Motor neuron (in vitro differentiated cells): ENCODE measurements around the gene AAMP. TPM values are rescaled to one million over a fixed set of nuclear protein-coding genes. Genes with fewer than 3 reads are reported as not detected.
A peak's percentile ranks its signal among the peaks of the same experiment; 100 is the strongest.
"Not testable (repeated sequence)": the region's sequence is repeated elsewhere in the genome, so short reads cannot be mapped to it uniquely, and the experiment has no call there.

Source experiments
- ATAC-seq, 8 experiments: fragments of 200-7000 bp; cut with Tn5 transposase; replicated peaks in 6 of 8; 2 replicates each; pipeline ENCODE4 v1.8.0; 2021; ENCODE audit warnings: mild to moderate bottlenecking in 8 of 8, moderate library complexity in 8 of 8
- H3K27ac ChIP-seq, 2 donors: fragments of 250-450 bp; sonication (Bioruptor Pico); 2 replicates each; pipeline ENCODE4 v1.9.0; 2021; ENCODE audit warnings: antibody characterized with exemption in 2 of 2, mild to moderate bottlenecking in 2 of 2, moderate library complexity in 1 of 2
- H3K4me1 ChIP-seq, 2 donors: fragments of 250-450 bp; sonication (Bioruptor Pico); replicated peaks in 1 of 2; 2 replicates each; pipeline ENCODE4 v1.6.1; 2021; ENCODE audit warnings: antibody characterized with exemption in 2 of 2, mild to moderate bottlenecking in 2 of 2, moderate library complexity in 1 of 2
- H3K4me3 ChIP-seq, 5 donors: fragments of 250-450 bp; sonication (Bioruptor Pico); 2 replicates each; pipeline ENCODE4 v1.9.0; 2021; ENCODE audit warnings: antibody characterized with exemption in 5 of 5, mild to moderate bottlenecking in 5 of 5, moderate library complexity in 4 of 5
- WGBS, 10 experiments: fragments of 450-650 bp; shearing (Covaris generic); methylation state at CpG; one replicate each; pipeline ENCODE4 v1.0.0; 2022; 5-methylcytosine and 5-hydroxymethylcytosine counted together
- in situ Hi-C, 9 experiments: fragments of 400-800 bp; cut with MboI; loops; one replicate each; pipeline ENCODE4 v1.15.0; 2021; ENCODE audit warnings: low sequenced_read_pairs in 9 of 9, low pct_unique_long_range_greater_than_20kb in 2 of 9; ENCODE audit not compliant: unreplicated experiment in 9 of 9
- total RNA-seq, 8 experiments: library from RNA; unstranded; fragments of 300-600 nt; gene quantifications; 2 replicates each; pipeline versions ENCODE4 v1.2.3 to v1.2.4, GENCODE V29; 2022

Gene AAMP
- total RNA-seq: 100 to 1,000 TPM in 2 of 8 experiments, 10 to 100 TPM in 6; 61.0 to 179 (median 82.2) TPM

GRCh38 chr2:218269900-218270720 lies at the start of gene AAMP, which contains the start of gene PNKD:
TSS of gene AAMP (minus strand) at chr2:218270137. CDS start at chr2:218270086, 51 bp downstream.
TSS of gene PNKD (plus strand) at chr2:218270519. CDS start at chr2:218270536, 17 bp downstream.
- 0% methylated on average over 2 to 15 of the region's 64 CpGs; no CpG with 5 or more reads in 7 of the 10 experiments for WGBS, 10 experiments
- peak; percentile 65 to 95 (median 93) for ATAC-seq
- in situ Hi-C loops: no loop called here
- H3K4me3 ChIP-seq: peak within 1 kb of the TSS; percentile 57 to 89 (median 67)
- H3K27ac ChIP-seq: peak within 1 kb of the TSS; percentile 38 to 75
- peaks cover 10 to 12% of the 10 kb centered on the region in 2 donors for H3K4me1 ChIP-seq

- in situ Hi-C loops: no loop called here
- ATAC-seq: no peak
- Histone ChIP-seq H3K4me1 (peaks cover 0 to 2% of the 10 kb centered on the region in 2 donors), H3K27ac (no peak overlapping the region), H3K4me3 (no peak overlapping the region)
- WGBS, 10 experiments: 60 to 100% (median 80%) methylated on average over 1 to 3 of the region's 7 CpGs; no CpG with 5 or more reads in 7 of the 10 experiments
Measured at GRCh38 chr2:218318241-218318640, 48.3 kb upstream of the AAMP start.

- 17 to 100% (median 93%) methylated on average over 1 to 4 of the region's 4 CpGs; no CpG with 5 or more reads in 5 of the 10 experiments for WGBS, 10 experiments
- no peak overlapping the region for H3K4me3 ChIP-seq
- no peak for ATAC-seq
- peaks cover 0 to 2% of the 10 kb centered on the region in 2 donors for H3K4me1 ChIP-seq
- no peak overlapping the region for H3K27ac ChIP-seq
- in situ Hi-C loops: no loop called here
Measured at GRCh38 chr2:218317835-218318234, 47.9 kb upstream of the AAMP start.

- WGBS, 10 experiments: 0 to 100% (median 77%) methylated on average over 1 of the region's 1 CpG; no CpG with 5 or more reads in 4 of the 10 experiments
- ATAC-seq: no peak
- in situ Hi-C loops: no loop called here
- H3K4me3 ChIP-seq: no peak overlapping the region
- no peaks in the 10 kb centered on the region for H3K4me1 ChIP-seq
- H3K27ac ChIP-seq: no peak overlapping the region
Measured at GRCh38 chr2:218317303-218317630, 47.3 kb upstream of the AAMP start.

GRCh38 chr2:218315397-218315796 lies 45.5 kb upstream of the AAMP start:
- Histone ChIP-seq H3K27ac (no peak overlapping the region), H3K4me1 (peaks cover 0 to 10% of the 10 kb centered on the region in 2 donors), H3K4me3 (no peak overlapping the region)
- no peak for ATAC-seq
- 30 to 100% (median 77%) methylated on average over 2 to 8 of the region's 8 CpGs for WGBS, 10 experiments
- in situ Hi-C loops: no loop called here

- H3K4me3 ChIP-seq, H3K27ac ChIP-seq, in situ Hi-C loops, ATAC-seq, H3K4me1 ChIP-seq: not testable (repeated sequence)
- 70 to 100% (median 90%) methylated on average over 2 to 4 of the region's 4 CpGs; no CpG with 5 or more reads in 1 of the 10 experiments for WGBS, 10 experiments
Measured at GRCh38 chr2:218314764-218315163, 44.8 kb upstream of the AAMP start.

GRCh38 chr2:218313356-218313755 lies 43.4 kb upstream of the AAMP start:
- whole genome bisulfite sequencing, 10 experiments: 0 to 100% (median 93%) methylated on average over 1 of the region's 1 CpG; no CpG with 5 or more reads in 2 of the 10 experiments
- ATAC-seq: peak in 1 of 8 experiments; percentile 49
- Histone ChIP-seq H3K27ac (no peak overlapping the region), H3K4me1 (peaks cover 0 to 10% of the 10 kb centered on the region in 2 donors), H3K4me3 (no peak overlapping the region)
- in situ Hi-C loops: no loop called here

GRCh38 chr2:218312267-218312756 lies 42.4 kb upstream of the AAMP start:
- peak in 3 of 8 experiments; percentile 72 to 87 (median 85) for ATAC-seq
- in situ Hi-C loops: no loop called here
- 0 to 83% (median 54%) methylated on average over 1 to 2 of the region's 2 CpGs; no CpG with 5 or more reads in 2 of the 10 experiments for WGBS, 10 experiments

GRCh38 chr2:218311541-218312266 lies 41.8 kb upstream of the AAMP start:
- peak in 3 of 8 experiments; percentile 10 to 24 (median 21) for ATAC-seq
- 20 to 83% (median 48%) methylated on average over 1 to 6 of the region's 11 CpGs; no CpG with 5 or more reads in 4 of the 10 experiments for WGBS, 10 experiments
- peaks cover 0 to 14% of the 10 kb centered on the region in 2 donors for H3K4me1 ChIP-seq
- in situ Hi-C loops, H3K4me3 ChIP-seq, H3K27ac ChIP-seq: not testable (repeated sequence)

More at GRCh38 chr2:218312267-218312756, 42.4 kb upstream of the AAMP start:
- no peak overlapping the region for H3K27ac ChIP-seq
- H3K4me1 ChIP-seq: peaks cover 0 to 14% of the 10 kb centered on the region in 2 donors
- H3K4me3 ChIP-seq: no peak overlapping the region

GRCh38 chr2:218310853-218311540 lies 41.1 kb upstream of the AAMP start:
- Histone ChIP-seq H3K4me3 (no peak overlapping the region), H3K27ac (no peak overlapping the region), H3K4me1 (peaks cover 0 to 14% of the 10 kb centered on the region in 2 donors)
- ATAC-seq: no peak
- WGBS, 10 experiments: 39 to 100% (median 91%) methylated on average over 1 to 11 of the region's 11 CpGs; no CpG with 5 or more reads in 1 of the 10 experiments
- in situ Hi-C loops: no loop called here

- Histone ChIP-seq H3K4me3 (no peak overlapping the region), H3K27ac (no peak overlapping the region), H3K4me1 (peaks cover 0 to 14% of the 10 kb centered on the region in 2 donors)
- in situ Hi-C loops: loop anchor here in 1 of 9 experiments (10.0 kb wide), 1 partner anchor 87 kb away; the partner anchor contains the start of gene CTDSP1
- no peak for ATAC-seq
- 50 to 100% (median 73%) methylated on average over 1 to 6 of the region's 6 CpGs for WGBS, 10 experiments
Measured at GRCh38 chr2:218307415-218308090, 37.6 kb upstream of the AAMP start.
